ENCODE data around the gene QSER1. TPM values are rescaled to one million over a fixed set of nuclear protein-coding genes. Genes with fewer than 3 reads are reported as not detected.

QSER1 gene
- total and polyA plus RNA-seq, 8 donors, result 3.0 to 25.1 (median 20.7) TPM

DNA sequence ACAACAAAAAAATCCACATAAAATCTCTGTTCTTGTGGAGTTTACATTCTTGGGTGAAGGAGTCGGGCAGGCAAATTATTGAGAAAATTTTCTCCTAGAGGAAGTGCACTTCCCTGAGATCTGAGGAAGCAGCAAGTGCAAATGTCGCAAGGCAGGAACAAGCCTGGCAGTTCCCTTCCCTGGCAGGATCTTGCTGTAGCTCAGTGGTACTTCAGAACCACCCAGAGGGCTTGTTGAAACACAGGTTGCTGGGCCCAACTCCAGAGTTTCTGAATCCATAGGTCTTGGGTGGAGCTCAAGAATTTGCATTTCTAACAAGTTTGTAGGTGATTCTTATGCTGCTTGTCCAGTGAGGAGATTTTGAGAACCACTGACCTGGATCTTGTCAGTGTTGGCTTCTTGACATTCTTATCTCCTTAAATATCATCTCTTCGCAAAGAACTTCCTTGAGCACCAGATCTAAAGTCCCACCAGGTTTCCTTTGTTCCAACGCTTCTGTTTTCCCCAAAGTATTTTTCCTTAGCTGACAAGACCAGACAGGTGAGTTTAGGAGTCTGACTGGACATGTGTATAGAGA lies 9.6 kb downstream of the QSER1 start:
- TF ChIP-seq, protein P1, sequence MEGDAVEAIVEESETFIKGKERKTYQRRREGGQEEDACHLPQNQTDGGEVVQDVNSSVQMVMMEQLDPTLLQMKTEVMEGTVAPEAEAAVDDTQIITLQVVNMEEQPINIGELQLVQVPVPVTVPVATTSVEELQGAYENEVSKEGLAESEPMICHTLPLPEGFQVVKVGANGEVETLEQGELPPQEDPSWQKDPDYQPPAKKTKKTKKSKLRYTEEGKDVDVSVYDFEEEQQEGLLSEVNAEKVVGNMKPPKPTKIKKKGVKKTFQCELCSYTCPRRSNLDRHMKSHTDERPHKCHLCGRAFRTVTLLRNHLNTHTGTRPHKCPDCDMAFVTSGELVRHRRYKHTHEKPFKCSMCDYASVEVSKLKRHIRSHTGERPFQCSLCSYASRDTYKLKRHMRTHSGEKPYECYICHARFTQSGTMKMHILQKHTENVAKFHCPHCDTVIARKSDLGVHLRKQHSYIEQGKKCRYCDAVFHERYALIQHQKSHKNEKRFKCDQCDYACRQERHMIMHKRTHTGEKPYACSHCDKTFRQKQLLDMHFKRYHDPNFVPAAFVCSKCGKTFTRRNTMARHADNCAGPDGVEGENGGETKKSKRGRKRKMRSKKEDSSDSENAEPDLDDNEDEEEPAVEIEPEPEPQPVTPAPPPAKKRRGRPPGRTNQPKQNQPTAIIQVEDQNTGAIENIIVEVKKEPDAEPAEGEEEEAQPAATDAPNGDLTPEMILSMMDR (IDR thresholded peaks at IDR 0.05), result no peak
- no peaks in the 10 kb centered on the region for H3K36me3 ChIP-seq
- peaks cover 0 to 16% (median 13%) of the 10 kb centered on the region in 3 donors for H3K4me1 ChIP-seq
- no peak overlapping the region for H3K4me3 ChIP-seq
- intact Hi-C loops (cut with DNase I), result no loop called here
- WGBS, 2 donors, result 89% methylated on average over 4 of the region's 4 CpGs
- H3K27me3 ChIP-seq, result no peaks in the 10 kb centered on the region
- FAIRE-seq (no peak), DNase-seq (no peak), ATAC-seq (no peak)
- H3K27ac ChIP-seq, result no peak overlapping the region
- no peaks in the 10 kb centered on the region for H3K9me3 ChIP-seq

GRCh38 chr11:32905028-32905667 lies 12.5 kb downstream of the QSER1 start:
- no peaks in the 10 kb centered on the region for H3K27me3 ChIP-seq
- intact Hi-C loops (cut with DNase I), result no loop called here
- FAIRE-seq (no peak), ATAC-seq (peak in 1 of 4 donors; percentile 53), DNase-seq (no peak)
- H3K4me1 ChIP-seq, result peaks cover 0 to 9% (median 5%) of the 10 kb centered on the region in 3 donors
- H3K9me3 ChIP-seq, result no peaks in the 10 kb centered on the region
- H3K27ac ChIP-seq, result no peak overlapping the region
- no peak overlapping the region for H3K4me3 ChIP-seq
- TF ChIP-seq, protein P1 (IDR thresholded peaks at IDR 0.05), result no peak
- WGBS, 2 donors, result 31% methylated on average over 3 of the region's 3 CpGs
- H3K36me3 ChIP-seq, result no peaks in the 10 kb centered on the region

DNA sequence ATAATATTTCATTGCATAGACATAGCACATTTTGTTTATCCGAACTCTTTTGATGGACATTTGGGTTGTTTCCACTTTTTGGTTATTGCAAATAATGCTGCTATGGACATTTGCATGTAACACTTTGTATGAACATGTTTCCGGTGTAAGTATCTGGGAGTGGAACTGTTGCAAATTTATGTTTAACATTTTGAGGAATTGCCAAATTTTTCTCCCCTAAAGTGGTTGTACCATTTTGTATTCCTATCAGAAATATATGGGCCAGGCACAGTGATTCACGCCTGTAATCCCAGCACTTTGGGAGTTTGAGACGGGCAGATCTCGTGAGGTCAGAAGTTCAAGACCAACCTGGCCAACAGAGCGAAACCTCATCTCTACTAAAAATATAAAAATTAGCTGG lies 16.0 kb downstream of the QSER1 start:
- TF ChIP-seq, protein P1 (IDR thresholded peaks at IDR 0.05), result no peak
- WGBS, 2 donors, result 97 to 98% methylated on average over 6 of the region's 6 CpGs
- H3K27ac ChIP-seq, result no peak overlapping the region
- H3K4me1 ChIP-seq, result peaks cover under 1 to 9% (median 5%) of the 10 kb centered on the region in 3 donors
- no peaks in the 10 kb centered on the region for H3K36me3 ChIP-seq
- FAIRE-seq (no peak), ATAC-seq (no peak), DNase-seq (no peak)
- H3K4me3 ChIP-seq, result no peak overlapping the region
- no peaks in the 10 kb centered on the region for H3K9me3 ChIP-seq
- H3K27me3 ChIP-seq, result no peaks in the 10 kb centered on the region
- intact Hi-C loops (cut with DNase I), result no loop called here

DNA sequence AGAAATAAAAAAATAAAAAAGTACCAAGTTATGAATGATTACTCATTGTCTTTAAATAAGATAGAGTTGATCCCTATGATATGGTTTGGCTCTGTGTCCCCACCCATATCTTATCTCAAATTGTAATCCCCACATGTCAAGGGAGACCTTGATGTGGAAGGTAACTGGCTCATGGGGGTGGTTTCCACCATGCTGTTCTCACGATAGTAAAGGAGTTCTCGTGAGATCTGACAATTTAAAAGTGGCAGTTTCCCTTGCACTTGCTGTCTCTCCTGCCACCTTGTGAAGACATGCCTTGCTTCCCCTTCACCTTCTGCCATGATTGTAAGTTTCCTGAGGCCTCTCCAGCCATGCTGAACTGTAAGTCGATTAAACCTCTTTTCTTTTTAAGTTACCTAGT lies 18.8 kb downstream of the QSER1 start:
- WGBS, 2 donors, result 93 to 94% methylated on average over 3 of the region's 3 CpGs
- H3K27ac ChIP-seq, result no peak overlapping the region
- H3K4me3 ChIP-seq, result no peak overlapping the region
- H3K9me3 ChIP-seq, result no peaks in the 10 kb centered on the region
- no peaks in the 10 kb centered on the region for H3K36me3 ChIP-seq
- intact Hi-C loops (cut with DNase I), result no loop called here
- no peak for ATAC-seq
- peaks cover 0 to 2% (median 0%) of the 10 kb centered on the region in 3 donors for H3K4me1 ChIP-seq
- H3K27me3 ChIP-seq, result no peaks in the 10 kb centered on the region
- TF ChIP-seq, protein P1 (IDR thresholded peaks at IDR 0.05), result no peak
- FAIRE-seq, result no peak
- no peak for DNase-seq

GRCh38 chr11:32913445-32913844 lies 20.8 kb downstream of the QSER1 start:
- 84 to 87% methylated on average over 7 of the region's 7 CpGs for WGBS, 2 donors
- Histone ChIP-seq H3K27ac (no peak overlapping the region), H3K9me3 (no peaks in the 10 kb centered on the region), H3K4me3 (no peak overlapping the region), H3K27me3 (no peaks in the 10 kb centered on the region), H3K4me1 (peaks cover 0 to 2% (median 0%) of the 10 kb centered on the region in 3 donors), H3K36me3 (no peaks in the 10 kb centered on the region)
- no peak for DNase-seq
- intact Hi-C loops (cut with DNase I), result no loop called here
- ATAC-seq, result no peak
- no peak for FAIRE-seq
- TF ChIP-seq, protein P1 (IDR thresholded peaks at IDR 0.05), result no peak

Data from pancreas (tissue), 10 donors.